ENCODE data around the gene EDDM13.
"Not testable (repeated sequence)": the region's sequence is repeated elsewhere in the genome, so short reads cannot be mapped to it uniquely, and the experiment has no call there.

Gene EDDM13

DNA sequence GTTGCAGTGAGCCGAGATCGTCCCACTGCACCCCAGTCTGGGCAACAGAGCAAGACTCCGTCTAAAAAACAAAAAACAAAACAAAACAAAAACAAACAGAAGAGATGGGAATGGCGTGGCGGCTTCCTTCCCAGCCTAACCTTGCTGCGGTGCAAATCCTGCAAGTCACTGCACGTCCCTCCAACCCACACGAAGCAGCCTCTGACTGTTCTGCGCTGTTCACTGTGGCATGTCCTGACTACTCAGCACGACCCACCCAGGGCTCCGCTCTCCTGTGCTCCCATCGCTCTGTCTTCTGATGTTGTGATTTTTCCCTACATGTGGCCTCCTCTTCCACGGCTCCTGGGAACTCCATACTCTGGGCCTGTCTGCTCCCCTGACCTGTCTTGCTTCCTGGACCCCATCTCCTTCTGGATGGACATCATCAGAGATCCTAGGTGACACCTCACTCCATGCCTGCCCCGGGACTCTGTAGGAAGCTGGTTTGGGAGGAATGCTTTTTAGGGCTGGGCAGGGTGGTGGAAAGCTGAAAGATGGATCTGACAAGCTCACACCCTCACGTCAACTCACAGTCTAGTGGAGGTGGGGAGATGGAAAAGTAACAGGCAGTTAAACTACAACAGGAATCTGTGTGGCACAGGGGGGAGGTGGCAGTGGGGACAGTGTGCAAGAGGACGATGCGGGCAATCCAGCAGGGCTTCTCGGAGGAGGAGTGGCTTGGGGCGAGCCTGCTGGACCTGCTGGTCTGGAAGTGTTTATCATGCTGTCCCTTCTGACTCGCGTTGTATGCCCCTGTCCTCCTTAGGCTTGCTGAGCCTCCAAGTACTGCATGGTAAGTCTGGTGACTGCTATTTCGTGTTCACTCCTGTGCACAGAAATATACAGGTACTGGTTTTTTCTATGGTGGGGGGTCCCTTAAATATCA, 23.2 kb downstream of the EDDM13 start:
- no peak for DNase-seq

DNA sequence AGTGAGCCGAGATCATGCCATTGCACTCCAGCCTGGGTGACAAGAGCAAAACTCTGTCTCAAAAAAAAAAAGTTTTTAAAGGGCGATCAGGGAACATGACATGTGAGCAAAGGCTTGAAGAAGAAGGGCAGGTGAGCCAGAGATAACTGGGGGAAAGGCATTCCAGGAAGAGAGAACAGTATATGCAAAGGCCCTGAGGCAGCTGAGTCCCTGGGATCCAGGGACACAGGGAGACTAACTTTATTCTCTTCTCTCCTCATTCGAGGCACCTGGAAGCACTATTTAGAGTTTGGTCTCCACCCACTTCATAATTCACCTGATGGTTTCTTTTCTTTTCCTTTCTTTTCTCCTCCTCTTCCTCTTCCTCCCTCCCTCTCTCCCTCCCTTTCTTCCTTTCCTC, 24.5 kb downstream of the EDDM13 start:
- DNase-seq = no peak

DNA sequence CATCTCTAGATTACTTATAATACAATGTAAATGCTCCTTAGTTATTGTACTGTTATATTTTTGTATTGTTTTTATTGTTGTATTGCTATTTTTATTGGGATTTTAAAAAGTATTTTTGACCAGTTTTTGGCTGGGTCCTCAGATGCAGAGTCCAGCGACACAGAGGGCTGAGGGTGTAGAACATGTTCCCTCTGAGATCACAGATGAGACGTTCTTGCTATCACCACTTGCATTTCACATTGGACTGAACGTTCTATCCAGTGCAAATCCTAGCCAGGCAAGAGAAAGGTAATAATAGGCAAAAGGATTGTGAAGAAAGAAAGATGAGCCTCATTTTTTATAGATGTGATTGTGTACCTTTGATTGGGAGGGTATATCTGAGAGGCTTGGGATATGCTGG, 27.1 kb downstream of the EDDM13 start:
- DNase-seq = no peak

DNA sequence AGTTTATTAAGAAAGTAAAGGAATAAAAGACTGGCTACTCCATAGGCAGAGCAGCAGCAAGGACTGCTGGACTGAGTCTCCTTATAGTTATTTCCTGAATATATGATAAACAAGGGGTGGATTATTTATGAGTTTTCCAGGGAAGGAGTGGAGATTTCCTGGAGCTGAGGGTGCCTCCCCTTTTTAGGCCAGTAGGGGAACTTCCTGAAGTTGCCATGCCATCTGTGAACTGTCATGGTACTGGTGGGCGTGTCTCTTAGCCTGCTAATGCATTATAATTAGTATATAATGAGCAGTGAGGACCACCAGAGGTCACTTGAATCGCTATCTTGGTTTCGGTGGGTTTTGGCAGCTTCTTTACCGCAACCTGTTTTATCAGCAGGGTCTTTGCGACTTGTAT, 28.6 kb downstream of the EDDM13 start:
- DNase-seq = no peak

DNA sequence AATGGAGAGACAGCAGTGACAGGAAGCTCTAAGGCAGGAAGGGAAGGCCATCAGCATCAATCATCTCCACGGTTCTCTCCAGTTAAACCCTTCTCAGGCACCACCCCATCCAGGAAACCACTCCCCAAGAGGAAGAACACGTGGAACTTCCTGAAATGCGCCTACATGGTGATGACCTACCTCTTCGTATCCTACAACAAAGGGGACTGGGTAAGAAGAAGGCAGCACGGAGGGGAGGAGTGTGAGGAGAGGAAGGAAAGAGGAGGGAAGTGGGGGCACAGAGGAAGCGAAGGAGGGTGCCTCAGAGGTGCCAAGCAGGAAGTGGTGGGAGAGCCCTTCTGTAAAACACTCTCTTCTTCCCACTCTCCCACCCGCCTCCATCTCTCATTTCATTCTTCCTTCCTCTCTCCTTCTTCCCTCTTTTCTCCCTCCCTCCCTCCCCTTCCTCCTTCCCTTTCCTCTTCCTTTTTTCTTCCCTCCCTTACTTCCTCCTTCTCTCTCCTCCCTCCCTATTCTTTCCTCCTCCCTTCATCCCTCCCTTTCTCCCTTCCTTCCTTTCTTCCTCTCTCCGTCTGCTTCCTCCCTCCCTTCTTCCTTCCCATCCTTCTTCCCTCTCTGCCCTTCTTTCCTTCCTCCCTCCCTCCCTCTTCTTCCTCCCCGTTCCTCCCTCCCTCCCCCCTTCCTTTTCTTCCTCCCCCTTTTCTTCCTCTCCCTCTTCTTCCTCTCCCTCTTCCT, 29.5 kb downstream of the EDDM13 start:
- DNase-seq = no peak

DNA sequence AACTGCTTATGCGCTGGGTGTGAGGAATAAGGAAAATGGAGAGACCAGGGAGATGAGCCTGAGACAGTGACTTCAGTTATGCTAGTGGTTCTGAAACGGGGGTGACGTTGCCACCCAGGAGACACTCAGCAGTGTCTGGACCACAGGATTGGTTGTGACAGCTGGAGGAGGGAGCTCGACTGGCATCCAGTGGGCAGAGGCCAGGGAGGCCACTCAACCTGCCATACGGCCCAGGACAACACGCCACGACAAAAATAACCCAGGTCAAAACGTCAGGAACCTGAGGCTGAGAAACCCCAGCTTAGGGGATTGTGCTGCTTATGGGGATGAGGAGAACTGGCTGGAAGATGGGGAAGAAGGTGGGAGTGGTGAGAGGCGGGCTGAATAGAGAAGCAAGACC, 31.7 kb downstream of the EDDM13 start:
- no peak for DNase-seq

DNA sequence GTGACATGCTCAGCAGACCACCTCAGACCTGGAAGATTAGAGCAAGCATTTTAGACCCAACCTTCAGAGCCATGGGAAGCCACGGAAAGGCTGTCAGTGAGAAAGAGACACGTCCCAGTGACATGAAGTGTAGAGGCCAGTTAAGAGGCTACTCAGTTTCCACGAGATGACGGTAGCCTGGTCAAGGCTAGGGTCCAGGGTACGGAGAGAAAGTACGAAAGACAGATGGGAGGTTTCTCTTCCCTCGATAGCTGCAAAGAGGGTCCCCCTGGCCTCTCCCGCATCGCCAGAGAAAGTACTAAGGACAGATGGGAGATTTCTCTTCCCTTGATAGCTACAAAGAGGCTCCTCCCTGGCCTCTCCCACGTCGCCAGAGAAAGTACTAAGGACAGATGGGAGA, 33.5 kb downstream of the EDDM13 start:
- no peak for DNase-seq

DNA sequence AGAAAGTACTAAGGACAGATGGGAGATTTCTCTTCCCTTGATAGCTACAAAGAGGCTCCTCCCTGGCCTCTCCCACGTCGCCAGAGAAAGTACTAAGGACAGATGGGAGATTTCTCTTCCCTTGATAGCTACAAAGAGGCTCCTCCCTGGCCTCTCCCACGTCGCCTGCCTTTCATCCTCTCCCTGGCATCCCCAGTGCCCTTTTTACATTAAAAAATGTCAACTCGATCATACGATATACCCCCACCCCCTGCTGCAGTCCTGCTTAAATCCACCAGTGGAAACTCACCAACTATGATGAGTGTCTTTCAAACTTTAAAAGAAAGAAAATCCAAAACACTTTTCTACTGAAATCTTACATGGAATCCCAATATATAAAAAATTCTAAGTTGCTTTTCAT, 34.5 kb downstream of the EDDM13 start:
- not testable (repeated sequence) for DNase-seq

DNA sequence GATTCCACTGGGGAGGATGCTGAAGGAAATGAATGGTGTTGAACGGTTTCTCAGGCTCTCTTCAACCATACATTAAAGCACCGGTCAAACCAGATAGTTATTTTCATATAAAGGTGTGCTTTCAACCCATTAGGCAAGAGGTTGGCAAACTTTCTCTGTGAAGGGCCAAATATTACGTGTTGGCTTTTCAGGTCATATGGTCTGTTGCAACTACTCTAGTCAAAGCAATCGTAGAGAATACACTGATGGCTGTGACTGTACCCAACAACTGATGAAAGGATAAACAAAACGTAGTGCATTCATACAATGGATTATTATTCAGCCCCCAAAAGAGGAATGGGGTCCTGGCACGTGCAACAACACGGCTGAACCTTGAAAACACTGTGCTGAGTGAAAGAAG, 36.2 kb downstream of the EDDM13 start:
- DNase-seq = no peak

DNA sequence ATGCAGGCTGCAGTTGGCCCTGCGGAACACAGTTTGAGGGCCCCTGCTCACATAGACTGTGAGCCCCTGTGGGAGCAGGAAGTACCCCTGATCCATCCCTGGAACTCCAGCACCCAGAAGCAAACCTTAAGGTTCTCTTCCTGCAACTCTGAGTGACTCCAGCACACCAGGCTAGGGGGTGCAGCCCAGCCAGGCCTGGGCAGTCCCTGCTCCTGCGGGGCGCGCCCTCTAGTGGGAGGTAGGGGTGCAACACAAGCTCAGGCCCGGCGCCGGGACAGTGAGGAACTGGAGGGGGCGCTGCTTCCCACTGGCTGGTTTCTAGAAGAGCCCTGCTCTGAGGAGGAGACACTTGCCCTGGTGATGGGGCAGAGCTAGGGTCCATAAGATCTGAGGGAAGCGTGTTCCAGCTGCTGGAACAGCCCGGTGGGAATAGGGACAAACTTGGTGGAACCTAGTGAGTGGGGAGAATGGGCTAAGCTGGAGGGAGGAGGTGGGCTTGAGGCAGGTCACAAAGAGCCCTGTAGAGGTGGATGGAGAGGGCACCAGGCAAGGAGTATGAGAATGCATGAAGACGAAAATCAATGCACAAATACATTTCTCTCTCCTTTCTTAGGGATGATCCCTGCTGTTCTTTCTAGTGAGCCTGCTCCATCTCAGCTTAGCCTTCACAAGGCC, 37.1 kb downstream of the EDDM13 start:
- peak; percentile 29 to 39 for DNase-seq

DNA sequence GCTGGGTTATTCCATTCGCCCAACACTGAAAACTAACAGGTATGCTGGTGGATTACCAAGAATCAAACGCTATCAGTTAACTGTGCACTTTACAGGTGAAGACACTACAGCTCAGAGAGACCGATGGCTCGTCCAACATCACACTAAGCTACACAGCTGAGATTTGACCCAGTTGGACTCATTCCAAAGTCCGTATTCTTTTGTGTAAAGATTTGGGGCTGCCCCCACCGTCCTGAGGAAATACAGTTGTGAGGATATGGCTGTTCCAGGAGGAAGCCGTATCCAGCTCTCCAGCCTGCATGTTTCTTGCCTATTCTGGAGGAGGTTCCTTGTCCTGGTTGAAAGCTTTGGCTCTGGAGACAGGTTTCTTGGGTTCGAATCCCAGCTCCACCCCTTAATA, 37.9 kb downstream of the EDDM13 start:
- DNase-seq = no peak

DNA sequence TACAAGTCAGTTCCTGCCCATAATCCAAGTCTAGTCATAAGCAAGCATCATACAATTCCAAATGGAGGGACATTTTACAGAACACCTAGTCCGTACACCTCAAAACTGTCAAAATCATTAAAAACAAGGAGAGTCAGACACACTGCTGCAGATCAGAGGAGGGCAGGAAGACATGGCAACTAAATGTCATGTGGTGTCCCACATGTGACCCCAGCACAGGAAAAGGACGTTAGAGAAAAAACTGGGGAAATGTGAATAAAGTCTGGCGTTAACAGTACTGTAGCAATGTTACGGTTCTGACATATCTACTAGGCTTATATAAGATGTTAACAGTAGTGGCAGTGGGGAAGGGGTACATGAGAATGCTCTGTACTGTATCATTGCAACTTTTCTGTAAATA, 39.8 kb downstream of the EDDM13 start:
- DNase-seq = no peak

DNA sequence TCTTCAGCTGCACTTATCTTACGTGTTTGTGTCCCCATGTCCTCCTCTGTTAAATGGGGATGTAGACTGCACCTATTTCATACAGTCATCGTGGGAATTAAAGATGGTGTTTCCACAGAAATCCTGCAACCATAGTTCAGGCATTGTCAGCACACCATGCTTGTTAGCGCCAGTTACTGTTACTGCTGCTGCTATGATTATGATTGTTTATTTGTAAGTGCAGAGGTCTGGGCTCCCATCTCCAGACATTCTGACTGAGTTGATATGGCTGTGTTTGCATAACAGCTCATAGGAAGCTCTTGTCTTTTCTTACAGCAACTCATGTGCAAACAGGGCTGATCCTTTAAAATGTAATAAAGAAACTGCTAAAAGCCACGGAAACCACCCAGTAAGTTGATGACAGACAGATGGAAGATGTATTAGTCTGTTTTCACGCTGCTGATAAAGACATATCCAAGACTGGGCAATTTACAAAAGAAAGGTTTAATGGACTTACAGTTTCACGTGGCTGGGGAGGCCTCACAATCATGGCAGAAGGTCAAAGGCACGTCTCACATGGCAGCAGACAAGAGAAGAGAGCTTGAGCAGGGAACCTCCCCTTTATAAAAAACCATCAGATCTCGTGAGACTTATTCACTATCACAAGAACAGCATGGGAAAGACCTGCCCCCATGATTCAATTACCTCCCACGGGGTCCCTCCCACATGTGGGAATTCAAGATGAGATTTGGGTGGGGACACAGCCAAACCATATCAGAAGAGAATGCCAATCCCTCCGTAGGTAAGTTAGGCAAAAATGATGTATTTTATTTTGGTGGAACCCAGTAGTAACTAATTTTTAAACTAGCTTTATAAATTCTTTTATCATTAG, 40.5 kb downstream of the EDDM13 start:
- no peak for DNase-seq

DNA sequence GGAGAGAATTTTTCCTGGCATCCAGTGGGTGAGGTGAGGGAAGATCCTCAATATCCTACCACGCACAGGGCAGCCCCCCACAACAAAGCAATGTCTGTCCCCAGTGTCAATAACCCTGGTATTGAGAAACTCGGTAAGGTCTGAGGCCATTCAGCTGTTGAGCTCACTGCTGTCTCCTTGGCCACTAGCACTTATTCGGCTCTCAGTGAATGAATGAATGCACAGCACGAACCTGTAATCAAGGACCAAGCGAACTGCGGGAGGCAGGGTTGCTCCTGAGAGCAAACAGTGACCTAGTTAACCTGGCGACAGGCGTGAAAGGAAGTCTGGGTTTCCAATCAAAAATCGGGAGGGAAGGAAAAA, 41.5 kb downstream of the EDDM13 start:
- no peak for DNase-seq

DNA sequence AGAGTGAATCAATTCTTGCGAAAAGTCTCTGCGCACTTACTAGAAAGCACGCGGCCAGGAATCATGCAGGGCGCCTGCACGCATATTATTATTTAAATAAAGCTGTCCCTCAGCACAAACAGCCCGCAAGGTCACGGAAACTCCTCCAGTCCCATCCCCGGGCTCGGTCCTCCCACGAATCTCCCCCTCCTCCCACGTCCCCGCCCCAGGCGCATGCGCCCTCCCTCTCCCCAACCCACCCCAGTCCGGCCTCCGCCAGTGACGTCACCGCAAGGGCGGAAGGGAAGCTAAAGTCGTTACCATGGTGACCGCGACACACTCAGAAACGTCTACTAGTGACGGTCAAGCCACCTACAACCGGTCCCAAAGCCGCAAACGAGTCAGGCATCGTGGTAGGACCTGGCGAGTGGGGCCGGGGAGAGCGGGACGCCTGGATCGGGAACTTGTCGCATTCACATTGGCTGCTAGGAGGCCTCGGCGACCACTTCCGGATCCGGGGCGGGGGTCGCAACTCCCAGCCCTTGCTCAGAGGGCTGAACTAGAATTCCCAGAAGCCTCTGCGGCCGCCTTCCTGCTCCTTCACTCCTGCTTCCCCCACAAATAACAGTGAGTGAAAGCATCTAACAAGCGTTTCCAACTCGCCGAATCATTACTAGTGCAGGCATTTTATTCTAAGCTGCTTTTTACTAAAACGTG, 42.0 kb downstream of the EDDM13 start, which contains the start of gene ZSCAN5A:
TSS of gene ZSCAN5A (minus strand) at position 459 of the 696 bp plus-strand sequence. CDS start 89,793 bp downstream, outside the sequence.
- peak; percentile 99 for DNase-seq

DNA sequence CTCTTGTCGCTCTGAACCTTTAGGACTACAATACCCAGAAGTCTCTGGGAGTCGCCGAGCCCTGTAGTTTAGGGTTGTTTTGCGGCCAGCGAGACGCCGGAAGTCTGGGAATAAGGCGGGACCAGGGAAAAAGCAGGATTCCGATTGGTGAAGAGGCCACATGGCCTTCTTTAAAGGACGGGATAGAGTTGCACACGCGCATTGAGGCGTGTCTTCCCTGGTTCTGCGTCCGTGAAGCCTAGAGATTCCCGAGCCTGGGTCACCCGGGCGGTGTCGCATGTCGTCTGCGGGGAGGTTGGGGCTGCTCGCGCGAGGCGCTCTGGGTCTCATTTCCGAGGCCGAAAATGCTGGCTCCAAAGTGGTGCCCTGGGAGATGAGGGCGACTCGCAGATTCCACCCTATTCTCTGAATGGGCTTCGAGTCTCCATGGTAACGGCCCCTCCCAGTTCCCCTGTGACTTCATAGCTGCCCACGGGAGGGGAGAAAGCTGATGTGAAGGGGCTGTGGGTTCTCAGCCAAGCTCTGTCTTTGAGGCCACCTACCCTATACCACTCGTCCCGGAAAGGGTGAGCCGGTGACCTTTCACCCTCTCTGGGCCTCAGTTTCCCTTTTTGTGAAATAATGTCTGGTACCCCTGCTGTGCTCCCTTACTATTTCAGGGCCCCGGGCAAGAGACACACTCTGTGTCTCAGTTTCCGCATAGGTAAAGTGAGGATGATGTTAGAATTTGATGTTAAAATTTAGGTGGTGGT, 42.7 kb downstream of the EDDM13 start:
- peak; percentile 88 to 92 for DNase-seq

DNA sequence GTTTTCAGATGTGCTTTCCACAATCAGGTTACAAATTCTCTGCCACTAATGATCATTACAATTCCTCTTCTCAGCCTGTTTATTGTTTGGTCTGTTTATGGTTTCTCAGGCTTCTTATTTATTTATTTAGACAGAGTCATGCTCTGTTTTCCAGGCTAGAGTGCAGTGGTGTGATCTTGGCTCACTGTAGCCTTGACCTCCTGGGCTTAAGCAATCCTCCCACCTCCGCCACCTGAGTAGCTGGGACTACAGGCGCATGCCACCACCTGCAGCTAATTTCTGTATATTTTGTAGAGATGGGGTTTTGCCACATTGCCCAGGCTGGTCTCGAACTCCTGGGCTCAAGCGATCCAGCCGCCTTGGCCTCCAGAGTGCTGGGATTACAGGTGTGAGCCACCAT, 44.2 kb downstream of the EDDM13 start:
- DNase-seq = no peak

DNA sequence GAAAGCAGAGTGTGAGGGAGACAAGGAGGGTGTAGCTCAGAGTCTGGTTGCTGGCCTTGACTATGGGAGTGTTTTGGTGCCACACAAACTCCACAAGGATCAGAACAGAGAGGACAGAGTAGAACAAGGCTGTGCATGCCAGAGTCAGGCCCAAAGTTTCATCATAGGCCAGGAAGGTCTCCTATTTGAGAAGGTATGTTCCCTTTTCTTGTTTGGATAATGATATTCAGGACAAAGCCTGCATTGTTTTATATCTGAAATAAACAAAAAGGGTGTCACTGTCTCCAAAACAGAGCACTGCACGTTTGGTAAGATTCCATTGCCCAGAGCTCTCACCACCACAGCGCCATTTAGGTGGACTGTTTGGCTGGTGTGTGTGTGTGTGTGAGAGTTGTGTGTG, 45.2 kb downstream of the EDDM13 start:
- DNase-seq = no peak

DNA sequence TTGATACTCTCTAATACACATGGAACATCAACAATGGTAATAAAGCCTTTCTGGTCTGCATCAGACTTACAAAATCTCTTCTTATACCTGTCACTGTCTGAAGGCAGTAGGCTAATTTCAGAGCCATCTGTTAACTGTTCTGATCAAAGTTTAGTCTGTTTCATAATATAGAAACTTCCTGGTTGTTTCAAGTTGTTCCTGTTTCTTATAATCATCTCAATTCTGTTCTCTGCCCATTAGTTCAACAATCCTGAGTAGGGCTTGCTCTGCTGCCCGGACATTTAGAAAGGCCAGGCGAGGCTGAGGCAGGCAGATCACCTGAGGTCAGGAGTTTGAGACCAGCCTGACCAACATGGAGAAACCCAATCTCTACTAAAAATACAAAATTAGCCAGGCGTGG, 47.4 kb downstream of the EDDM13 start:
- DNase-seq = no peak

DNA sequence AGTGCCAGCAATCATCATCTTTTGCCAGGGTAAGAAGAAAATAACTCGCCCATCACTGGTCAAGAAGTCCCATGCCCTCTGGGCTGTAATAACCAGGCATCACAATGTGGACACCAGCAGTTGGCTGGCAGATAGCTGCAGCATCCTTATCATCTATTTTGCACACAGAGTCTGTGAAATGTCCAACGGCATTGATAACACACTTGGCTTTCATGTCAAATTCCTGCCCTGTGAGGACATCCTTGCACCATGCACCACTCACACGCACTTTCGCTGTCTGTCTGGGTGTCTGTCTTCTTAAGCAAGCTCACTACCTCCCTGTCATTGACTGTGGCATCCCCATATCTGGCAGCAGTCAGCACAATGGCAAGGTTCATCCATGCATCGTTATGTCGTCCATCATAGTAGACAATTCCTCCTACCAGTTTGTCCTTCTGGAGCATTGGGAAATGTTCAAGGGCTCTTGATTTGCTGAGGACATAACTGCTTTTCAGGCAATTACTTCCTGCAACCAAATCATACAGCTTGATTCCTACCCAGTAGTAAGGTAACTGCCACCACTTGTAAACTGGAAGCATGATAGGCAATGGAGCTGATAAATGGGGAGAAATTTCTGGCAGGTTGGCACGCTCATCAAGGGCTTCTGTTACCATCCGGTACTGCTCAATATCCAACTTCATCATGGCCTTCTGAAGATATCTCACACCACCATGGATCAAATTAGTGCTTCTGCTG, 48.9 kb downstream of the EDDM13 start:
- DNase-seq = no peak

Data from activated CD4-positive, alpha-beta T cell treated with anti-CD3 and anti-CD28 coated beads for 4 hours (primary cell).